SK-N-SH treated with all-trans-retinoic acid at 6 μM for 48 hours (cell line): Measurements from ENCODE around the gene RP9.

Experiments
- ATAC-seq: fragments of 200-7000 bp; cut with Tn5 transposase; 3 replicates; pipeline ENCODE4 v1.9.1; 2020; ENCODE audit warnings: mild to moderate bottlenecking, moderate library complexity
- ARNTL ChIP-seq: fragments of 450-650 bp; formaldehyde crosslinking; IDR thresholded peaks from 2 replicates; pipeline ENCODE4 v1.5.0; 2020; ENCODE audit warnings: low read depth, mild to moderate bottlenecking, moderate library complexity, borderline replicate concordance
- BACH2 ChIP-seq: fragments of 250-450 bp; sonication (Bioruptor Pico); IDR thresholded peaks from 2 replicates; pipeline ENCODE4 v1.9.0; 2021; ENCODE audit warnings: mild to moderate bottlenecking, borderline replicate concordance
- CREB5 ChIP-seq: fragments of 250-450 bp; sonication (Bioruptor Pico); IDR thresholded peaks from 2 replicates; pipeline ENCODE4 v1.5.1; 2020; ENCODE audit warnings: low read depth, mild to moderate bottlenecking, moderate library complexity
- CSDC2 ChIP-seq: fragments of 250-450 bp; sonication (Bioruptor Pico); IDR thresholded peaks from 2 replicates; pipeline ENCODE4 v1.5.0; 2020; ENCODE audit warnings: mild to moderate bottlenecking, moderate library complexity
- ESRRG ChIP-seq: fragments of 250-450 bp; sonication (Bioruptor Pico); IDR thresholded peaks from 2 replicates; pipeline ENCODE4 v1.6.1; 2021; ENCODE audit warnings: mild to moderate bottlenecking
- ISL1 ChIP-seq: fragments of 250-450 bp; sonication (Bioruptor Pico); IDR thresholded peaks from 2 replicates; pipeline ENCODE4 v2.1.2; 2022; ENCODE audit warnings: mild to moderate bottlenecking, moderate library complexity
- OSR1 ChIP-seq: fragments of 250-450 bp; sonication (Bioruptor Pico); IDR thresholded peaks from 2 replicates; pipeline ENCODE4 v1.8.0; 2022; ENCODE audit warnings: moderate library complexity, mild to moderate bottlenecking, inconsistent platforms
- POU6F1 ChIP-seq: fragments of 250-450 bp; sonication (Bioruptor Pico); IDR thresholded peaks from 2 replicates; pipeline ENCODE4 v1.8.0; 2021; ENCODE audit warnings: low read depth, mild to moderate bottlenecking, moderate library complexity, borderline replicate concordance
- PPARA ChIP-seq: fragments of 250-450 bp; sonication (Bioruptor Pico); IDR thresholded peaks from 2 replicates; pipeline ENCODE4 v1.5.0; 2020; ENCODE audit warnings: mild to moderate bottlenecking, borderline replicate concordance
- RARB ChIP-seq: fragments of 250-450 bp; sonication (Bioruptor Pico); IDR thresholded peaks from 2 replicates; pipeline ENCODE4 v1.8.0; 2021; ENCODE audit warnings: mild to moderate bottlenecking, moderate library complexity
- SNAI2 ChIP-seq: fragments of 250-450 bp; sonication (Bioruptor Pico); IDR thresholded peaks from 2 replicates; pipeline ENCODE4 v1.5.0; 2020; ENCODE audit warnings: mild to moderate bottlenecking, moderate library complexity
- TCF4 ChIP-seq: fragments of 250-450 bp; sonication (Bioruptor Pico); IDR thresholded peaks from 2 replicates; pipeline ENCODE4 v1.8.0; 2021; ENCODE audit warnings: mild to moderate bottlenecking, moderate library complexity, borderline replicate concordance
- TOX ChIP-seq: fragments of 250-450 bp; sonication (Bioruptor Pico); IDR thresholded peaks from 2 replicates; pipeline ENCODE4 v1.8.0; 2021; ENCODE audit warnings: mild to moderate bottlenecking, moderate library complexity, borderline replicate concordance
- TSHZ2 ChIP-seq: fragments of 250-450 bp; sonication (Bioruptor Pico); IDR thresholded peaks from 2 replicates; pipeline ENCODE4 v1.5.0; 2020; ENCODE audit warnings: mild to moderate bottlenecking, moderate library complexity
- ZC3H10 ChIP-seq: fragments of 250-450 bp; sonication (Bioruptor Pico); IDR thresholded peaks from 2 replicates; pipeline ENCODE4 v1.5.1; 2021; ENCODE audit warnings: mild to moderate bottlenecking, moderate library complexity
- ZFP3 ChIP-seq: fragments of 250-450 bp; sonication (Bioruptor Pico); IDR thresholded peaks from 2 replicates; pipeline ENCODE4 v1.5.0; 2020; ENCODE audit warnings: mild to moderate bottlenecking, moderate library complexity
- ZFP30 ChIP-seq: fragments of 450-650 bp; formaldehyde crosslinking; IDR thresholded peaks from 2 replicates; pipeline ENCODE4 v1.5.0; 2022; ENCODE audit warnings: mild to moderate bottlenecking, moderate library complexity
- ZNF565 ChIP-seq: fragments of 450-650 bp; formaldehyde crosslinking; conservative IDR thresholded peaks from 2 replicates; pipeline ENCODE4 v1.5.0; 2020; ENCODE audit warnings: low read depth, mild to moderate bottlenecking, moderate library complexity
- ZNF8 ChIP-seq: fragments of 450-650 bp; formaldehyde crosslinking; IDR thresholded peaks from 2 replicates; pipeline ENCODE4 v1.5.0; 2020; ENCODE audit warnings: mild to moderate bottlenecking, moderate library complexity
- TF ChIP-seq, protein P1 (sequence below): fragments of 250-450 bp; sonication (Bioruptor Pico); IDR thresholded peaks from 2 replicates; pipeline ENCODE4 v1.5.1; 2021; ENCODE audit warnings: mild to moderate bottlenecking, moderate library complexity

RP9 gene

GRCh38 chr7:33053721-33054120 lies 55.5 kb downstream of the RP9 start (continued):
- TF ChIP-seq CREB5 (CRISPR knock-in tag) (no peak), POU6F1 (CRISPR knock-in tag) (no peak)

GRCh38 chr7:33050535-33051318 lies 58.5 kb downstream of the RP9 start:
- peak; percentile 86 for ATAC-seq
- TF ChIP-seq TCF4 (CRISPR knock-in tag) (no peak), PPARA (CRISPR knock-in tag) (no peak), CREB5 (CRISPR knock-in tag) (no peak), ARNTL (CRISPR knock-in tag) (no peak), TOX (no peak), RARB (no peak), ZNF565 (CRISPR knock-in tag) (no peak), CSDC2 (CRISPR knock-in tag) (no peak), SNAI2 (CRISPR knock-in tag) (no peak), ISL1 (CRISPR knock-in tag) (no peak), ZC3H10 (CRISPR knock-in tag) (no peak), TSHZ2 (CRISPR knock-in tag) (no peak), BACH2 (CRISPR knock-in tag) (no peak), ZNF8 (CRISPR knock-in tag) (no peak), ZFP3 (no peak), ESRRG (CRISPR knock-in tag) (no peak), ZFP30 (CRISPR knock-in tag) (no peak)
- TF ChIP-seq, protein P1, sequence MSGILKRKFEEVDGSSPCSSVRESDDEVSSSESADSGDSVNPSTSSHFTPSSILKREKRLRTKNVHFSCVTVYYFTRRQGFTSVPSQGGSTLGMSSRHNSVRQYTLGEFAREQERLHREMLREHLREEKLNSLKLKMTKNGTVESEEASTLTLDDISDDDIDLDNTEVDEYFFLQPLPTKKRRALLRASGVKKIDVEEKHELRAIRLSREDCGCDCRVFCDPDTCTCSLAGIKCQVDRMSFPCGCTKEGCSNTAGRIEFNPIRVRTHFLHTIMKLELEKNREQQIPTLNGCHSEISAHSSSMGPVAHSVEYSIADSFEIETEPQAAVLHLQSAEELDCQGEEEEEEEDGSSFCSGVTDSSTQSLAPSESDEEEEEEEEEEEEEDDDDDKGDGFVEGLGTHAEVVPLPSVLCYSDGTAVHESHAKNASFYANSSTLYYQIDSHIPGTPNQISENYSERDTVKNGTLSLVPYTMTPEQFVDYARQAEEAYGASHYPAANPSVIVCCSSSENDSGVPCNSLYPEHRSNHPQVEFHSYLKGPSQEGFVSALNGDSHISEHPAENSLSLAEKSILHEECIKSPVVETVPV (CRISPR knock-in tag) = no peak

GRCh38 chr7:33048704-33049103 lies 60.5 kb downstream of the RP9 start:
- TF ChIP-seq RARB (no peak), ISL1 (CRISPR knock-in tag) (peak; percentile 95)
- no peak for ATAC-seq

- no peak for ATAC-seq
- TF ChIP-seq TOX (no peak), CREB5 (CRISPR knock-in tag) (no peak), ZNF8 (CRISPR knock-in tag) (no peak), BACH2 (CRISPR knock-in tag) (no peak), SNAI2 (CRISPR knock-in tag) (no peak), POU6F1 (CRISPR knock-in tag) (no peak), PPARA (CRISPR knock-in tag) (no peak), OSR1 (CRISPR knock-in tag) (no peak)
- TF ChIP-seq, protein P1 (CRISPR knock-in tag) = no peak
Observed at GRCh38 chr7:33048257-33048656, 60.9 kb downstream of the RP9 start.
